SU-DHL-6 (cell line): ENCODE data around the gene UNG.

Experiments
- H2AFZ ChIP-seq: fragments of 200-600 bp; sonication (generic); 2 replicates; pipeline ENCODE4 v1.6.1; 2014; ENCODE audit warnings: low read depth, mild to moderate bottlenecking, moderate library complexity, mixed read lengths, antibody characterized with exemption, low read length; ENCODE audit not compliant: severe bottlenecking
- H3F3A ChIP-seq: fragments of 200-600 bp; shearing (Covaris generic); 2 replicates; pipeline ENCODE4 v1.6.0; 2016; ENCODE audit warnings: antibody characterized with exemption, mild to moderate bottlenecking; ENCODE audit not compliant: insufficient read depth
- H3K27ac ChIP-seq: fragments of 200-600 bp; sonication (generic); 2 replicates; pipeline ENCODE4 v1.5.1; 2016; ENCODE audit warnings: low read depth, mild to moderate bottlenecking, low read length, moderate library complexity, mixed read lengths
- H3K27me3 ChIP-seq: fragments of 200-600 bp; sonication (generic), shearing (Covaris generic); 2 replicates; pipeline ENCODE4 v1.6.0; 2014; ENCODE audit warnings: mild to moderate bottlenecking, low read length
- H3K36me3 ChIP-seq: fragments of 200-600 bp; sonication (generic); 2 replicates; pipeline ENCODE4 v1.6.1; 2014; ENCODE audit warnings: mild to moderate bottlenecking, low read length, mixed read lengths
- H3K4me2 ChIP-seq: fragments of 300-600, 200-600 bp; shearing (Covaris generic), sonication (generic); 2 replicates; pipeline ENCODE4 v1.6.0; 2014; ENCODE audit warnings: low read length, low read depth, mild to moderate bottlenecking; ENCODE audit not compliant: poor library complexity, severe bottlenecking
- H3K4me3 ChIP-seq: fragments of 200-600 bp; sonication (generic); 2 replicates; pipeline ENCODE4 v1.5.1; 2014; ENCODE audit warnings: antibody characterized with exemption, low read length, mild to moderate bottlenecking, mixed read lengths; ENCODE audit not compliant: insufficient read depth, poor library complexity, severe bottlenecking
- H3K79me2 ChIP-seq: fragments of 200-600 bp; sonication (generic); 2 replicates; pipeline ENCODE4 v1.6.1; 2014; ENCODE audit warnings: mild to moderate bottlenecking, low read length, moderate library complexity; ENCODE audit not compliant: insufficient read depth
- H3K9ac ChIP-seq: fragments of 200-600 bp; sonication (generic); 2 replicates; pipeline ENCODE4 v1.7.0; 2014; ENCODE audit warnings: mild to moderate bottlenecking, low read length
- H3K9me2 ChIP-seq: fragments of 200-600 bp; sonication (generic); replicated peaks from 2 replicates; pipeline ENCODE4 v1.6.1; 2014; ENCODE audit warnings: low read length; ENCODE audit not compliant: insufficient read depth
- H3K9me3 ChIP-seq: fragments of 200-600 bp; sonication (generic); 2 replicates; pipeline ENCODE4 v1.6.1; 2014; ENCODE audit warnings: low read length, mixed read lengths; ENCODE audit not compliant: insufficient read depth
- H4K20me1 ChIP-seq: fragments of 200-600 bp; sonication (generic); 2 replicates; pipeline ENCODE4 v1.6.1; 2014; ENCODE audit warnings: low read depth, mild to moderate bottlenecking, antibody characterized with exemption, low read length, moderate library complexity, mixed read lengths
- EZH2phosphoT487 ChIP-seq: fragments of 200-600 bp; sonication (generic), shearing (Covaris generic); conservative IDR thresholded peaks from 2 replicates; pipeline ENCODE4 v1.6.1; 2018; ENCODE audit warnings: mild to moderate bottlenecking, antibody characterized with exemption, low read length, moderate library complexity, mixed read lengths
- TF ChIP-seq, protein P1 (sequence below): fragments of 200-600 bp; sonication (generic); IDR thresholded peaks from one replicate; pipeline ENCODE4 v1.5.1; 2017; ENCODE audit warnings: antibody characterized with exemption, mild to moderate bottlenecking, low read length, moderate library complexity; ENCODE audit not compliant: insufficient read depth, poor library complexity, severe bottlenecking

UNG gene

GRCh38 chr12:109098183-109098604 lies 797 bp downstream of the UNG start:
- Histone ChIP-seq H3K4me3 (peak overlapping the region; percentile 93), H2AFZ (peak overlapping the region; percentile 33), H4K20me1 (no peaks in the 10 kb centered on the region), H3K9me3 (no peaks in the 10 kb centered on the region), H3K36me3 (peaks cover 3% of the 10 kb centered on the region; the same call in 1 of the 2 replicates), H3K27ac (no peak overlapping the region), H3K79me2 (peaks cover 10% of the 10 kb centered on the region; the same call in 1 of the 2 replicates), H3K9ac (peak overlapping the region; percentile 80), H3K27me3 (no peaks in the 10 kb centered on the region), H3K4me2 (peak overlapping the region; percentile 85), H3K9me2 (no peaks in the 10 kb centered on the region), H3F3A (peaks cover 4% of the 10 kb centered on the region; the same call in 1 of the 2 replicates)
- TF ChIP-seq, protein P1, sequence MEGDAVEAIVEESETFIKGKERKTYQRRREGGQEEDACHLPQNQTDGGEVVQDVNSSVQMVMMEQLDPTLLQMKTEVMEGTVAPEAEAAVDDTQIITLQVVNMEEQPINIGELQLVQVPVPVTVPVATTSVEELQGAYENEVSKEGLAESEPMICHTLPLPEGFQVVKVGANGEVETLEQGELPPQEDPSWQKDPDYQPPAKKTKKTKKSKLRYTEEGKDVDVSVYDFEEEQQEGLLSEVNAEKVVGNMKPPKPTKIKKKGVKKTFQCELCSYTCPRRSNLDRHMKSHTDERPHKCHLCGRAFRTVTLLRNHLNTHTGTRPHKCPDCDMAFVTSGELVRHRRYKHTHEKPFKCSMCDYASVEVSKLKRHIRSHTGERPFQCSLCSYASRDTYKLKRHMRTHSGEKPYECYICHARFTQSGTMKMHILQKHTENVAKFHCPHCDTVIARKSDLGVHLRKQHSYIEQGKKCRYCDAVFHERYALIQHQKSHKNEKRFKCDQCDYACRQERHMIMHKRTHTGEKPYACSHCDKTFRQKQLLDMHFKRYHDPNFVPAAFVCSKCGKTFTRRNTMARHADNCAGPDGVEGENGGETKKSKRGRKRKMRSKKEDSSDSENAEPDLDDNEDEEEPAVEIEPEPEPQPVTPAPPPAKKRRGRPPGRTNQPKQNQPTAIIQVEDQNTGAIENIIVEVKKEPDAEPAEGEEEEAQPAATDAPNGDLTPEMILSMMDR: no peak
- no peak for TF ChIP-seq EZH2phosphoT487

GRCh38 chr12:109098651-109099050 lies 1.3 kb downstream of the UNG start:
- peak overlapping the region; percentile 93 for H3K4me3 ChIP-seq
- peak overlapping the region; percentile 33 for H2AFZ ChIP-seq
- peak overlapping the region; percentile 85 for H3K4me2 ChIP-seq
- H3F3A ChIP-seq: peaks cover 4% of the 10 kb centered on the region; the same call in 1 of the 2 replicates
- H3K27ac ChIP-seq: no peak overlapping the region
- H4K20me1 ChIP-seq: no peaks in the 10 kb centered on the region
- H3K9me3 ChIP-seq: no peaks in the 10 kb centered on the region
- peaks cover 6% of the 10 kb centered on the region; the same call in 1 of the 2 replicates for H3K36me3 ChIP-seq
- H3K27me3 ChIP-seq: no peaks in the 10 kb centered on the region
- H3K79me2 ChIP-seq: peaks cover 9% of the 10 kb centered on the region; the same call in 1 of the 2 replicates
- H3K9me2 ChIP-seq: no peaks in the 10 kb centered on the region
- H3K9ac ChIP-seq: peak overlapping the region; percentile 80
- no peak for TF ChIP-seq EZH2phosphoT487
- TF ChIP-seq, protein P1: no peak

DNA sequence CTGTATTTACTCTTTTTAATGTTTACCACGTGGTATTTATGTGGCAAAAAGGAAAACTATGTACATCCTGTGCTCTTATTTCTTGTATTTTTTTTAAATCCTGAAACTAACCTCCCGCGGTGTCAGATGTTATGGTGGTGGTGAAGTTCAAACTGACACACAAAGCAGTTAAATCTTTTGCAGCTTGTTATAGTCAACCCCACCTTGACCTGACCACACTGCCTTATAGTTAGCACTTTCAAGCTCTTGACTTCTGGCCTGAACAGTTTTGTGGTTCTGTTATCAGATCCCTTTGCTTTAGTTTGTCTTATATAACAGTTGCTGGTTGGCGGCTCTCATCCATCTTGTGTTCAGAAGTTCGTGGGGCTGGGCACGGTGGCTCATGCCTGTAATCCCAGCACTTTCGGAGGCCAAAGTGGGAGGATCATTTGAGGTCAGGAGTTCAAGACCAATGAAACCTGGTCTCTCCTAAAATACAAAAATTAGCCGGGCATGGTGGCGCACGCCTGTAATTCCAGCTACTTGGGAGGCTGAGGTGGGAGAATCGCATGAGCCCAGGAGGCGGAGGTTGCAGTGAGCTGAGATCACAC lies 2.1 kb downstream of the UNG start:
- TF ChIP-seq, protein P1: no peak
- TF ChIP-seq EZH2phosphoT487: no peak
- peaks cover 4% of the 10 kb centered on the region; the same call in 1 of the 2 replicates for H3F3A ChIP-seq
- H3K4me2 ChIP-seq: peak overlapping the region; percentile 85
- no peak overlapping the region for H2AFZ ChIP-seq
- no peak overlapping the region for H3K27ac ChIP-seq
- H3K9me2 ChIP-seq: no peaks in the 10 kb centered on the region
- no peak overlapping the region for H3K4me3 ChIP-seq
- H3K9me3 ChIP-seq: no peaks in the 10 kb centered on the region
- H3K79me2 ChIP-seq: peaks cover 9% of the 10 kb centered on the region; the same call in 1 of the 2 replicates
- 0 out of 2 replicates have a peak overlapping the region, but pooled peaks have one; percentile 80 for H3K9ac ChIP-seq
- H4K20me1 ChIP-seq: no peaks in the 10 kb centered on the region
- H3K36me3 ChIP-seq: peaks cover 8% of the 10 kb centered on the region; the same call in 1 of the 2 replicates
- H3K27me3 ChIP-seq: no peaks in the 10 kb centered on the region
